ENCODE data around the gene ATP6V1B1.

The ATP6V1B1 gene

DNA sequence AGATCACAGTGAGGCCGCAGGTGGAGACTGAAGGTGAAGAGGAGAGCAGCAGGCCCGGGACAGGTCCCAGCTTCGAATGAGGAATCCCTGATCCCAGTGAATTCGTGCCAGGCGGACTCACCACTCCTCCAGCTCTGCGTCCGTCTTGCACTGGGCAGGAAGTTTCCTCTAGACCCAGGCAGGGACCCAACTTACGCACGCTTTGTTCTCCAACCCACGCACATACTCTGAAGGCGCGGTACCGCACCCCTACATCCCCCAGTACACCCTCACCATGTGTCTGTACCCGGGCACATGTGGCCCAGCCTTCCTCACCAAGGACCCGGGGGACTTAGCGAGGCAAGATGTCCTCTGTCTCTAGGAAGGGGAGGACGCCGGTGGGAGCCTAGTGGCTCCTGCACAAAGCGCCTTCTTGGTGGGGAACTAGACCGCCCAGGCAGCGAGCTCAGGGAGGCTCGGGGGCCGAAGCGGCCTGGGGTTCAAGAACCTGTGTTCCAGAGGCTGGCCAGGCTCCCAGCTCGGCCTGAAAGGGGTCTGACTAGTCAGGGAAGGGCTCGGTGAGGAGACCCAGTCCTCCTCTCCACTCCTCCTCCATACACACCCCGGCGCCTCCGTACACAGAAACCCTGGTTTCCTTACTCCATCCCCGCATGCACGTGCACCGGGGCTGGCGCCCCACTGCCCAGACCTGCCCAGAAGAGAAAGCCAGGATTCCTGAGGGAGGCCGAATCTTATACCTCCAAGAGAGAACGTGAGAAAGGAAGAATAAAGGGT is 38.3 kb upstream of the ATP6V1B1 start:
- peaks cover 100% of the 10 kb centered on the region for H3K27me3 ChIP-seq
- H3K27ac ChIP-seq, result no peak overlapping the region
- peaks cover 5 to 12% of the 10 kb centered on the region in 2 experiments for H3K4me1 ChIP-seq (ENCODE audit: control insufficient read depth in 1 of 2, insufficient read depth in 1 of 2, low read depth in 1 of 2, low read length in 1 of 2)
- TF ChIP-seq CTCF (IDR thresholded peaks at IDR 0.05), result no peak
- H3K9me3 ChIP-seq, result no peaks in the 10 kb centered on the region
- H3K4me3 ChIP-seq (ENCODE audit: low read depth in 1 of 2, low read length in 1 of 2), result no peak overlapping the region
- no peaks in the 10 kb centered on the region for H3K36me3 ChIP-seq

GRCh38 chr2:70897977-70898226 is 37.8 kb upstream of the ATP6V1B1 start:
- Histone ChIP-seq H3K4me1 (ENCODE audit: control insufficient read depth in 1 of 2, insufficient read depth in 1 of 2, low read depth in 1 of 2, low read length in 1 of 2) (peaks cover 5 to 12% of the 10 kb centered on the region in 2 experiments), H3K27ac (no peak overlapping the region), H3K36me3 (no peaks in the 10 kb centered on the region), H3K9me3 (no peaks in the 10 kb centered on the region), H3K27me3 (peaks cover 100% of the 10 kb centered on the region), H3K4me3 (ENCODE audit: low read depth in 1 of 2, low read length in 1 of 2) (no peak overlapping the region)
- no peak for TF ChIP-seq CTCF (IDR thresholded peaks at IDR 0.05)

GRCh38 chr2:70898363-70899240 is 37.1 kb upstream of the ATP6V1B1 start:
- no peak overlapping the region for H3K4me3 ChIP-seq (ENCODE audit: low read depth in 1 of 2, low read length in 1 of 2)
- H3K27me3 ChIP-seq, result peaks cover 100% of the 10 kb centered on the region
- no peak for TF ChIP-seq CTCF (IDR thresholded peaks at IDR 0.05)

GRCh38 chr2:70901227-70902066 is 34.3 kb upstream of the ATP6V1B1 start:
- TF ChIP-seq CTCF (IDR thresholded peaks at IDR 0.05), result no peak
- H3K9me3 ChIP-seq, result no peaks in the 10 kb centered on the region
- H3K27me3 ChIP-seq, result peaks cover 100% of the 10 kb centered on the region
- H3K27ac ChIP-seq, result no peak overlapping the region
- H3K4me1 ChIP-seq (ENCODE audit: control insufficient read depth in 1 of 2, insufficient read depth in 1 of 2, low read depth in 1 of 2, low read length in 1 of 2), result peaks cover 5 to 12% of the 10 kb centered on the region in 2 experiments
- H3K36me3 ChIP-seq, result no peaks in the 10 kb centered on the region
- H3K4me3 ChIP-seq (ENCODE audit: low read depth in 1 of 2, low read length in 1 of 2), result no peak overlapping the region

More at GRCh38 chr2:70898363-70899240, 37.1 kb upstream of the ATP6V1B1 start:
- Histone ChIP-seq H3K4me1 (ENCODE audit: control insufficient read depth in 1 of 2, insufficient read depth in 1 of 2, low read depth in 1 of 2, low read length in 1 of 2) (peaks cover 5 to 12% of the 10 kb centered on the region in 2 experiments), H3K27ac (no peak overlapping the region), H3K36me3 (no peaks in the 10 kb centered on the region), H3K9me3 (no peaks in the 10 kb centered on the region)

DNA sequence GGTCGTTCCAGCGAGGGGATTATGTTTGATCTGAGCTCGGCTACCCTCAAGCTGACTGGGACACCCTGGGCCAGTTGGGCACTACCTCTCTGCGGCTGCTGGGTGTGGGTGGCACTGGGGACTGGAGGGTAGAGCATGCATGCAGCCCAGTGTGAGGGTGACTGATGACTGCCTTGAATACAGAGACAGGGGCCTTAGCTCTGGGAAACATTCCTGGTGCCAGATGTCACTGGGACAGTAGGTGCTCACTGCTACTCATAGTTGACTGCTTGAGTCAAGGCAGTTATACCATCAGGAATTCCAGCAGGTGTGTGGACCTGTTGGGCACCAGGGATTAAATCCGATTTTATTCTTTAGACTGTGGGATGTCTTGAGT is 33.6 kb upstream of the ATP6V1B1 start:
- H3K4me3 ChIP-seq (ENCODE audit: low read depth in 1 of 2, low read length in 1 of 2), result no peak overlapping the region
- H3K36me3 ChIP-seq, result no peaks in the 10 kb centered on the region
- no peak for TF ChIP-seq CTCF (IDR thresholded peaks at IDR 0.05)
- H3K27me3 ChIP-seq, result peaks cover 100% of the 10 kb centered on the region
- no peaks in the 10 kb centered on the region for H3K9me3 ChIP-seq
- H3K4me1 ChIP-seq (ENCODE audit: control insufficient read depth in 1 of 2, insufficient read depth in 1 of 2, low read depth in 1 of 2, low read length in 1 of 2), result peaks cover 10 to 17% of the 10 kb centered on the region in 2 experiments
- H3K27ac ChIP-seq, result no peak overlapping the region
